Epithelial cell of proximal tubule (primary cell): Measurements from ENCODE around the gene TMEM37. TPM values are rescaled to one million over a fixed set of nuclear protein-coding genes. Genes with fewer than 3 reads are reported as not detected.

Experiments used
- DNase-seq: peaks from one replicate; pipeline ENCODE4 v3.0.0-alpha.2; 2011; ENCODE audit warnings: low read depth
- H3K4me3 ChIP-seq: 2 replicates; pipeline ENCODE4 v1.5.1; 2011; ENCODE audit warnings: low read depth, mild to moderate bottlenecking, low read length
- CTCF ChIP-seq: conservative IDR thresholded peaks from 2 replicates; pipeline ENCODE4 v1.5.1; 2012; ENCODE audit warnings: low read depth, mild to moderate bottlenecking, low read length
- total RNA-seq: library from RNA; depleted of rRNA; stranded (reverse); fragments of >200 nt; gene quantifications from 2 replicates; pipeline ENCODE4 v1.2.3, GENCODE V29; 2015

Gene TMEM37
- total RNA-seq, 1 donor from 2014 or later, result 1.2 TPM

GRCh38 chr2:119428488-119429224 lies 3.0 kb upstream of the TMEM37 start:
- no peak overlapping the region for H3K4me3 ChIP-seq
- no peak for DNase-seq
- TF ChIP-seq CTCF, result no peak

GRCh38 chr2:119429225-119429981 lies 2.3 kb upstream of the TMEM37 start:
- DNase-seq, result no peak
- no peak overlapping the region for H3K4me3 ChIP-seq
- TF ChIP-seq CTCF, result no peak

DNA sequence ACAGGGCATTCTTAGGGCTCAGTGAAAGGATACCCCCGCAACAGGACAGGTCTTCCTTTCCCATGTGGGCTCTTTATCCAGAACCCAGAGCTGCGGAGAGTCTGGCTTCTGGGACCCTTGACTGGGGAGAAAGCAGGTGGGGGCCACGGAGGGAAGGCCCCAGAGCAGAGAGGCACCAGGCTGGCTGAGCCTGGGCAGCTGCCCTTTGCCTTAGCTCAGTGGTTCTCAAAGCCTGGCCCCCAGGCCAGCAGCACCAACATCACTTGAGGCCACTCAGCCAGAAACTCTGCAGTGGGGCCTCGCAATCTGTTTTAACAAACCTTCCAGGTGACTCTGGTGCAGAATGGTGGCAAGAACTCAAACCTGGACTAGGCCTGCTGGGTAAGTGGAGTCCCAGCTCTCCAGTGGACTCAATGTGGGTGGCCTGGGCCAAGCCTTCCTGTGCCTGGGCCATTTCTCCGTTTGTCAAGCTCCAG lies 1.6 kb upstream of the TMEM37 start:
- H3K4me3 ChIP-seq, result no peak overlapping the region
- no peak for DNase-seq
- TF ChIP-seq CTCF, result no peak

- H3K4me3 ChIP-seq, result peak overlapping the region; percentile 63
- no peak for DNase-seq
- no peak for TF ChIP-seq CTCF
These were observed 559 bp downstream of the TMEM37 start for GRCh38 chr2:119431976-119432850.

- peak overlapping the region; percentile 63 for H3K4me3 ChIP-seq
- no peak for DNase-seq
- TF ChIP-seq CTCF, result no peak
These were observed 1.3 kb downstream of the TMEM37 start for GRCh38 chr2:119432851-119433522.

GRCh38 chr2:119433636-119434327 lies 2.1 kb downstream of the TMEM37 start:
- DNase-seq, result no peak
- peak overlapping the region; percentile 63 for H3K4me3 ChIP-seq
- no peak for TF ChIP-seq CTCF
